GM21723 (cell line): ENCODE data around the gene RYK.

ENCODE experiments used
- ATAC-seq: cut with Tn5 transposase; IDR thresholded peaks from one replicate; pipeline ENCODE4 v1.9.1; 2021; ENCODE audit warnings: mild to moderate bottlenecking, moderate library complexity; ENCODE audit not compliant: unreplicated experiment

RYK gene

GRCh38 chr3:134258761-134259347 is 8.2 kb upstream of the RYK start:
- no peak for ATAC-seq

DNA sequence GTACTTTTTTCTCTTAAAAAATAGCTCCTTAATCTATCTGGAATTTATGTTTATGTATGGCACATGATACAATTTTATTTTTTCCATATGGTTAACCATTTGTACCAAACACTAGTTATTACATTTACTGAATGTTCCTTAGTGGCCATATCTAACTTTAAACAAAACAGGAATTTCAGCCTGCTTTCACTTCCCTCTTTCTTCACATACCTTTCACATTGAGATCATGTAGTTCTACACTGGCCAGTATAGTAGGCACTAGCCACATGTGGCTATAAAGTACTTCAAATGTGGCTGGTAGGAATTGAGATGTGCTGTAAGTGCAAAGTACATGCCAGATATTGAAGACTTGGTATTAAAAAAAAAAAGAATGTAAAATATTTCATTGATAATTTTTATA is 4.7 kb upstream of the RYK start:
- ATAC-seq = no peak

GRCh38 chr3:134253475-134254226 is 3.0 kb upstream of the RYK start:
- ATAC-seq = no peak

DNA sequence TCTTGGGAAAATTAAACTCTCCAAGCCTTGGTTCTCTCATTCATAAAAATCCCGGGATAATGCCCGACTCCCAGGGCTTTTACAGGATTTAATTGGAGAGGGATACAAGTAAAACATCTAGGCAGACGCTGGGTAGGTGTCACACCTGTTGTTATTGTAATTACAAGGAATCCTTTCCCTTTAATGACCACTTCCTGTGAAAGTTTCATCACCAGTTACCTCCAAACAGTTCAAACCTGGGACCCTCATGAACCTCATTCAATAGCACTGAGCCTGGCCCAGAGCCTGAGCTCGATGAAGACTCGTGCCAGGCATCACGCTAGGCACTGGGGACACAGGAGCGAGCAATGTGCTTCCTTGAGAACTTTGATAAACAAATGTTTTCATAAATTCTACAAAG is 2.1 kb upstream of the RYK start:
- no peak for ATAC-seq

DNA sequence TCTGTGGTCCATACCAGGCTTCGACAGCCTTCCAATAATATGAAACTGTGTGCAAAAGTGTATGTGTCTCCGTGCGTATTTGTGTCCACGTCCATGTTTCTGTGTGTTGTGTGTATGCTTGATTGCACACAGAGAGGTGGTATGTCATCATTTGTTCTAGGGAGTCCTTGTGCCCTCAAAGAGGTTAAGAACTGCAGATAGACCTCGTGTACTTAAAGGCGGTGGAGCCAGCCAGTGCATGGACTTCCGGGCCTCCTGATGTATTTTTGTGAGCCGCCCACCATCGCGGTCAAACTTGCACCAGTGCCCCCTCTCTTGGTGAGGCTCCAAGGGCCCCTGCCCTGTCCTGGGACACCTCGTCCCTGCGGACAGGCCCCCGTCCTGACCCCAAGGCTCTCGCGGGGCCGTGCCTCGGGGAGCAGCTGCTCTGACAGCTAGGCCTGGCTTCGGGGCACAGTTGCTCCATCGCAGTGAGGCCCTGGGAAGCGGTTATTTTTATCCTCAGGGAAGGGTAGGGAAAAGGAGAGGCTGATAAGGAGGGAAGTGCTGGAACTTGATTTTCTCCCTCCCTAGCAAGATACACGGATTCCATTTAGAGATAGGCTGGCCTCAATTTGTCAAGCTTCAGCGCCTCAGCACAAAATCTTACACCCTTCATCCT is 1.2 kb upstream of the RYK start:
- ATAC-seq = no peak

- peak; percentile 54 for ATAC-seq
These were observed 533 bp downstream of the RYK start for GRCh38 chr3:134249935-134250716.

GRCh38 chr3:134249296-134249841 is 1.3 kb downstream of the RYK start:
- ATAC-seq = no peak

DNA sequence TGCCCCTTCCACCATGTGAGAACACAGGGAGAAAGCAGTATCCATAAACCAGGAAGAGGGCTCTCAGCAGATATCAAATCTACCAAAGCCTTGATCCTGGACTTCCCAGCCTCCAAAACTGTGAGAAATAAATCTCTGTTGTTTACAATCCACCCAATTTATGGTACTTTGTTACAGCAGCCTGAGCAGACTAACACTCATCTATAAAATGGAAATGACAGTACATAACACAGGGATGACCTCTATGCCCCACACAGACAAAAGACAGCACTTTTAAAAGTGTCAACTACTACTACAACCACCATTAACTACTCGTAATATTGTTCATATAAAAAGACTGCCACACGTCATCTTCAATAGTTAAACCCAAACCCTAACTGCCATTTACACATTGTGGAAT is 5.7 kb downstream of the RYK start:
- no peak for ATAC-seq

DNA sequence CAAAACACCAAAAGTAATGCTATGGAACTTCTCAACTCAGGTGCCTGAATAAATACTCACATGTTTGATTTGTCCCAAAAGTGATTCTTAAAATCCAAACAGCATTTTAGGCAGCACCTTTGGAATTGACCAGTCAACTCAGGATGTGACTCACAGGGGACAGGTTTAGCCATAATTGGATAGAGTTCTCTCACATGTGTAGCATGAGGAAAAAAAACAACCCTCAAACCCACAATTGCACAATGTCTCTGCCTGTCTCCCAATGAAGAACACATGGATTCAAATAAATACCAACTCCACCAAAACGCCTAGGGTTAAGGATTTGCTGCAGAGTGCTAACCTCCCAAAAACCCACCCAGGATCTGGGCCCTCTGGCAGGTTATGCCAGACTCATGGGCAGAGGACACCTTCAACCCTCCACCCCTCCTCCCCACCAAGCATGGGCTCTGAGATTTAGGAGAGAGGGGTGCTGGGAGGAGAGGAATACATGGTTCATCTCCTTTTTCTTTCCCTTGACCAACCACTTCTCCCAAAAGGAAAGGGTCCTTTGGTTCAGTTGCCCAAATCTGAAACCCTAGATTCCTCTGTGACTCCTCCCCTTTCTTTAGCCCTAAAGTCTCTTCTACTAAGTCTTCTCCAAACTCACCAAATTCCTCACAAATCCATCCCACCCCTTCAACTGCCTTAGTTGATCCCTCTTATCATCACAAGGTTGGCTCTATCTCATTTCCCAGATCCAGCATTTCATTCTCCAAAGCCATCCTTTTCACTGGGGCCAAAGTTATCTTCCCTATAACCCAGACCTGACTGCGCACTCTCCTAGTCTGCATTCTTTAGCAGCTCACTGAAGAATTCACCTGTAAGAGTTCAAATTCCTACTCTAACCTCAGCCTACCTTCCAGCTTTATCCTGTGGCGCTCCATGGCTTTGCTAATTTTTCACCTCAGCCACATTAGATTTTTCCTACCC is 7.7 kb downstream of the RYK start:
- ATAC-seq = no peak

- peak; percentile 57 for ATAC-seq
These were observed 11.1 kb downstream of the RYK start for GRCh38 chr3:134239538-134239937.

- ATAC-seq = no peak
These were observed 13.1 kb downstream of the RYK start for GRCh38 chr3:134237454-134238145.

- peak; percentile 46 for ATAC-seq
These were observed 14.0 kb downstream of the RYK start for GRCh38 chr3:134236505-134237170.

- no peak for ATAC-seq
These were observed 15.0 kb downstream of the RYK start for GRCh38 chr3:134235577-134236076.

GRCh38 chr3:134232951-134233350 is 17.7 kb downstream of the RYK start:
- no peak for ATAC-seq

- no peak for ATAC-seq
These were observed 18.5 kb downstream of the RYK start for GRCh38 chr3:134232151-134232550.

DNA sequence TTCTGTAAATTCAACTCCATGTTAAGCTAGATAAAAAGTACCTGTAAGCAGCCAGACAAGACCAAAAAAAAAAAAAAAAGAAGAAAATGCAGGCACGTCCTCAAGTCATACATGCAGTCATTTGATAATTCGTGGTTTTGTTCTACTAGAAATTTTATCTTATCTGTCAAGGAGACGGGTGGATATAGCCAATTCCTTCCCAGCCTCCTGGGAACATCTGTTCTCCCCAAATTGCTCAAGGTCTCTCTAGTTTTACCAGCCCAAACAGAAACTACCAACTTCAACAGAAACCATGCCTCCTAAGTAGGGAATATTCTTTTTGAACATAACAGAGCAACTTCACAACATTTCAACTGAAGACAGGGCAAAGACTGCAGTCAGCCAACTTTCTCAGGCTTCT is 19.5 kb downstream of the RYK start:
- ATAC-seq = no peak

DNA sequence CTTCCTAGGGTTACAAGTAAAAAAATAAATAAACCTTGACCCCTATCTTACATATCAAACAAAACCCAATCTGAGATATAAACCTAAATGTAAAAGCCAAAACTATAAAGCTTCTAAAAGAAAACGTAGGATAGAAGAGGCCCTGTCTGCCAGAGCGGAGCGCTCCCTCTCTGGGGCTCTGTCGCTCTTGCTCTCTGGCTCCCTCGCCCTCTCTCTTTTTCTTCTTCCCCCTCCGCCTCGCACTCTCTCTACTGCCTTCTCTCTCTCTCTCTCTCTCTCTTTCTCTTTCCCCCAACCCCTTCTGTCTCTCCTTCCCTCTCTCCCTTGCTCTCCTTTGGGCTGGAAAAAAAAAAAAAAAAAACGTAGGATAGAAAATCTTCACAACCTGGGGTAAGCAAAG is 21.6 kb downstream of the RYK start:
- no peak for ATAC-seq

DNA sequence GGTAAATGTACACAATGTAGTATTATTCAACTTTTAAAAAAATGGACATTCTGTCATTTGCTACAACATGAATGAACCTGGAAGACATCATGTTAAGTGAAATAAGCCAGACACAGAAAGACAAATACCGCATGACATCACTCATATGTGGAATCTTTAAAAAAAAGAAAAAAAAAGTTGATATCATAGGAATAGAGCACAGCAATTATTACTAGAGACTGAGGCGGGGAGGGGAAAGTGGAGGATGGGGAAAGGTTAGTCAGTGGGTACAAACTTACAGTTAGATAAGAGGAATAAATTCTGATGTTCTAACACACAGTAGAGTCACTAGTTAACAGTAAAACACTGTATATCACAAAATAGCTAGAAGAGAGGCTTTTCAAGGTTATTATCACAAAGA is 22.2 kb downstream of the RYK start:
- ATAC-seq = no peak

- no peak for ATAC-seq
These were observed 22.6 kb downstream of the RYK start for GRCh38 chr3:134228035-134228434.
